Upper lobe of left lung (tissue), 6 donors: ENCODE results near the gene BPIFB3. TPM values are rescaled to one million over a fixed set of nuclear protein-coding genes. Genes with fewer than 3 reads are reported as not detected.

Source experiments
- ATAC-seq, 2 donors: fragments of 200-7000 bp; cut with Tn5 transposase; one replicate each; pipeline ENCODE4 v1.9.1; 2022; ENCODE audit warnings: mild to moderate bottlenecking in 2 of 2, moderate library complexity in 2 of 2; ENCODE audit not compliant: low FRiP score in 2 of 2
- DNase-seq, 2 donors: peaks; one replicate each; pipeline ENCODE4 v3.0.0-alpha.2; 2019 to 2020
- H3K27ac ChIP-seq, 4 donors: fragments of 200-600 bp; sonication (generic); one replicate each; pipeline ENCODE4 v1.5.1; 2016 to 2019
- H3K27me3 ChIP-seq, 4 donors: fragments of 200-600 bp; sonication (generic); one replicate each; pipeline ENCODE4 v1.5.1; 2017 to 2019
- H3K36me3 ChIP-seq, 4 donors: fragments of 200-600 bp; sonication (generic); one replicate each; pipeline ENCODE4 v1.5.1; 2016 to 2019
- H3K4me1 ChIP-seq, 4 donors: fragments of 200-600 bp; sonication (generic); one replicate each; pipeline ENCODE4 v1.5.1; 2018 to 2019
- H3K4me3 ChIP-seq, 4 donors: fragments of 200-600 bp; sonication (generic); one replicate each; pipeline ENCODE4 v1.5.1; 2017 to 2019; ENCODE audit warnings: mild to moderate bottlenecking in 2 of 4, moderate library complexity in 1 of 4
- H3K9me3 ChIP-seq, 4 donors: fragments of 200-600 bp; sonication (generic); one replicate each; pipeline ENCODE4 v1.5.1; 2018 to 2019
- CTCF ChIP-seq, 6 experiments: fragments of 450-650 bp in 4 of 6; fragments of 200-600 bp in 2 of 6; sonication (generic) in 2 of 6; IDR thresholded peaks; one replicate each; pipeline ENCODE4 v1.5.1; 2016 to 2019; ENCODE audit warnings: antibody characterized with exemption in 6 of 6
- EP300 ChIP-seq, 4 donors: sonication (generic); formaldehyde crosslinking; IDR thresholded peaks; one replicate each; pipeline ENCODE4 v1.5.1; 2017; ENCODE audit warnings: antibody characterized with exemption in 4 of 4, control low read depth in 2 of 4
- POLR2A ChIP-seq, 4 donors: fragments of 450-650 bp; IDR thresholded peaks; one replicate each; pipeline ENCODE4 v1.5.1; 2016 to 2017; ENCODE audit warnings: antibody characterized with exemption in 4 of 4, mild to moderate bottlenecking in 2 of 4
- POLR2AphosphoS5 ChIP-seq, 2 donors: sonication (generic); formaldehyde crosslinking; IDR thresholded peaks; one replicate each; pipeline ENCODE4 v1.5.1; 2017; ENCODE audit warnings: antibody characterized with exemption in 2 of 2
- WGBS, 2 donors: methylation state at CpG; one replicate each; pipeline ENCODE4 v1.1.5; 2017 to 2018; 5-methylcytosine and 5-hydroxymethylcytosine counted together
- total RNA-seq, 6 donors: library from RNA; depleted of rRNA in 4 of 6; stranded (reverse); fragments of >200 nt in 4 of 6; gene quantifications; one replicate each; pipeline versions ENCODE4 v1.1.0 to v1.2.1, GENCODE V29; 2016 to 2021
- donor health status: DM: no; HTN: no; CAD: no; lungs with moderate emphysema.
- donor health status: DM: no; HTN: yes; CAD: no; lungs with severe emphysema.

The BPIFB3 gene
- total RNA-seq, 6 donors from 2014 or later = not detected

GRCh38 chr20:33026072-33026778, 27.5 kb upstream of the BPIFB3 start:
- H3K27ac ChIP-seq = no peak overlapping the region
- WGBS, 2 donors = 50 to 57% methylated on average over 5 of the region's 5 CpGs
- no peaks in the 10 kb centered on the region for H3K4me1 ChIP-seq
- no peak overlapping the region for H3K4me3 ChIP-seq
- no peak for TF ChIP-seq POLR2AphosphoS5 (IDR thresholded peaks at IDR 0.05)
- TF ChIP-seq CTCF (IDR thresholded peaks at IDR 0.05) = no peak
- TF ChIP-seq POLR2A (IDR thresholded peaks at IDR 0.05) = no peak
- TF ChIP-seq EP300 (IDR thresholded peaks at IDR 0.05) = no peak
- no peaks in the 10 kb centered on the region for H3K36me3 ChIP-seq
- no peaks in the 10 kb centered on the region for H3K9me3 ChIP-seq
- no peak for ATAC-seq
- DNase-seq = no peak
- H3K27me3 ChIP-seq = no peaks in the 10 kb centered on the region

DNA sequence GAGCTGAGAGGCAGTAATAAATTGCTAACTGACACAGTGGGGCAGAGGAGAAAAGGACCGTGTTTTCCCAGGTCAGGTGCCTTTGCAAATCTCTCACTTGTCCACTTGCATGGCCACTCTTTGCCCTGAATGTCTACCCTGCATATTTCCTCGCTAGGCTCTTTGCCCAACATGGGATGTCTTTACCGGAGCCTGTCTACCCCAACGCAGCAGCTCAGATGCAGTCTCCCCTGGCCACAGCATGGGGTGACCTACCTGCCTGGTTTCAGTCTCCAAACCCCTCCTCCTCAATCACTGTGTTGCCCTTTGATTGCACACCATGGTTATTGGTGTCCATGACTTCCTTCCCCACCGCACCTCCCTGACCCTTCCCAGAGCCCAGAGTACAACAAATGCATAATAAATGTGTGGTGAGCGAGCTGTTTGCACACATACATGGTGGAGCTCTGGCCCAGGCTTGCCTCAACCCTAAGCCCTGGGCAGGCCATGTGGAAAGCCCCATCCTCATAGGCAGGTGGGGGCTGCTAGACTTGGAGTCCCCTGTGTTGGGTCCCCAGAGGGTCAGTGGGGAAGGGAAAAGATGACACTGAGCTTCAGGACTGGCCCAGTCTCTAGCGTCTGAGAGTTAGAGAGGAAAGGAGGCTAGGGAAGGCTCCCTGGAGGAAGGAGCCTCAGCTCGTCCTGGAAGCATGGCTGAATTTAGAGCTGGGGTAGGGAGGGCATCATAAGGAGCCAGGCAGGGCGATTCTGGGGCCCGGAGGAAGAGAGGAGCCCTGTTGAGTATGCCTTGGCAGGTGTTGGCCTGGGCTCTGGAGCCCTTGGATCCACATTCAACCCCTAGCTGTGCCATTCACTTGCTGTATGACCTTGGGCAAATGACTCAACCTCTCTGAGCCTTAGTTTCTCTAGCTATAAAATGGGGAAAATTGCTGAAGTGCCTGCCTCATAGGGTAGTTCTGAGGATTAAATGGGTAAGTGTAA, 26.6 kb upstream of the BPIFB3 start:
- Histone ChIP-seq H3K27ac (no peak overlapping the region), H3K36me3 (no peaks in the 10 kb centered on the region), H3K4me3 (no peak overlapping the region), H3K27me3 (no peaks in the 10 kb centered on the region), H3K4me1 (no peaks in the 10 kb centered on the region), H3K9me3 (no peaks in the 10 kb centered on the region)
- WGBS, 2 donors = 71 to 75% methylated on average over 10 of the region's 10 CpGs
- no peak for ATAC-seq
- TF ChIP-seq CTCF (IDR thresholded peaks at IDR 0.05) (no peak), POLR2A (IDR thresholded peaks at IDR 0.05) (no peak), EP300 (IDR thresholded peaks at IDR 0.05) (no peak), POLR2AphosphoS5 (IDR thresholded peaks at IDR 0.05) (no peak)
- no peak for DNase-seq

- no peaks in the 10 kb centered on the region for H3K4me1 ChIP-seq
- WGBS, 2 donors = 78 to 83% methylated on average over 9 to 12 of the region's 12 CpGs
Measured at GRCh38 chr20:33027769-33028751, 25.6 kb upstream of the BPIFB3 start.

More at GRCh38 chr20:33027769-33028751, 25.6 kb upstream of the BPIFB3 start:
- no peak for ATAC-seq
- no peaks in the 10 kb centered on the region for H3K9me3 ChIP-seq
- no peak overlapping the region for H3K4me3 ChIP-seq
- H3K27me3 ChIP-seq = no peaks in the 10 kb centered on the region
- DNase-seq = no peak
- H3K36me3 ChIP-seq = no peaks in the 10 kb centered on the region
- TF ChIP-seq CTCF (IDR thresholded peaks at IDR 0.05) (no peak), POLR2AphosphoS5 (IDR thresholded peaks at IDR 0.05) (no peak), POLR2A (IDR thresholded peaks at IDR 0.05) (no peak), EP300 (IDR thresholded peaks at IDR 0.05) (no peak)
- H3K27ac ChIP-seq = no peak overlapping the region
